ENCODE measurements around the gene TRIM72.

The TRIM72 gene

GRCh38 chr16:31248344-31248743 lies 34.4 kb downstream of the TRIM72 start:
- CTCF ChIA-PET: no interaction called here
- POLR2A ChIA-PET: no interaction called here
- H3K4me3 ChIP-seq (ENCODE audit: low read depth, low read length): no peak overlapping the region
- no peak for TF ChIP-seq CTCF (IDR thresholded peaks at IDR 0.05; ENCODE audit: insufficient read depth, low read length, missing control alignments)
- DNase-seq (ENCODE audit: low read depth, low spot score): no peak

- no peak overlapping the region for H3K4me3 ChIP-seq (ENCODE audit: low read depth, low read length)
- ChIA-PET POLR2A (no interaction called here), CTCF (no interaction called here)
- no peak for TF ChIP-seq CTCF (IDR thresholded peaks at IDR 0.05; ENCODE audit: insufficient read depth, low read length, missing control alignments)
- DNase-seq (ENCODE audit: low read depth, low spot score): no peak
Measured at GRCh38 chr16:31250782-31251384, 37.0 kb downstream of the TRIM72 start.

GRCh38 chr16:31251435-31251834 lies 37.5 kb downstream of the TRIM72 start:
- H3K4me3 ChIP-seq (ENCODE audit: low read depth, low read length): no peak overlapping the region
- ChIA-PET CTCF (no interaction called here), POLR2A (no interaction called here)
- no peak for DNase-seq (ENCODE audit: low read depth, low spot score)
- no peak for TF ChIP-seq CTCF (IDR thresholded peaks at IDR 0.05; ENCODE audit: insufficient read depth, low read length, missing control alignments)

GRCh38 chr16:31253642-31254045 lies 39.7 kb downstream of the TRIM72 start:
- TF ChIP-seq CTCF (IDR thresholded peaks at IDR 0.05; ENCODE audit: insufficient read depth, low read length, missing control alignments): no peak
- DNase-seq (ENCODE audit: low read depth, low spot score): no peak
- no peak overlapping the region for H3K4me3 ChIP-seq (ENCODE audit: low read depth, low read length)
- POLR2A ChIA-PET: no interaction called here
- CTCF ChIA-PET: no interaction called here

- no peak for TF ChIP-seq CTCF (IDR thresholded peaks at IDR 0.05; ENCODE audit: insufficient read depth, low read length, missing control alignments)
- no peak for DNase-seq (ENCODE audit: low read depth, low spot score)
- ChIA-PET CTCF (no interaction called here), POLR2A (no interaction called here)
- H3K4me3 ChIP-seq (ENCODE audit: low read depth, low read length): no peak overlapping the region
Measured at GRCh38 chr16:31256466-31256865, 42.5 kb downstream of the TRIM72 start.

GRCh38 chr16:31258366-31258765 lies 44.4 kb downstream of the TRIM72 start:
- no peak for TF ChIP-seq CTCF (IDR thresholded peaks at IDR 0.05; ENCODE audit: insufficient read depth, low read length, missing control alignments)
- H3K4me3 ChIP-seq (ENCODE audit: low read depth, low read length): no peak overlapping the region
- POLR2A ChIA-PET: no interaction called here
- DNase-seq (ENCODE audit: low read depth, low spot score): no peak
- CTCF ChIA-PET: no interaction called here
